Natural killer cell (primary cell): ENCODE results near the gene GFRA1. TPM values are rescaled to one million over a fixed set of nuclear protein-coding genes. Genes with fewer than 3 reads are reported as not detected.

ENCODE experiments used
- ATAC-seq, 3 donors: fragments of 150-1000 bp in 2 of 3; fragments of 200-7000 bp in 1 of 3; cut with Tn5 transposase; 1 replicate in 1 of 3; 2 replicates in 2 of 3; pipeline ENCODE4 v1.10.0; 2021; ENCODE audit warnings: mild to moderate bottlenecking in 2 of 3, moderate library complexity in 2 of 3
- DNase-seq, 2 donors: peaks; one replicate each; pipeline versions ENCODE4 v3.0.0 to v3.0.0-alpha.2; 2013 to 2021; ENCODE audit warnings: mixed read lengths in 1 of 2
- H3K27ac ChIP-seq: one replicate; pipeline ENCODE4 v1.5.1; 2013; ENCODE audit warnings: mild to moderate bottlenecking, low read length
- H3K27me3 ChIP-seq: one replicate; pipeline ENCODE4 v1.6.1; 2013; ENCODE audit warnings: low read length; ENCODE audit not compliant: control insufficient read depth, insufficient read depth
- H3K36me3 ChIP-seq: one replicate; pipeline ENCODE4 v1.6.1; 2013; ENCODE audit warnings: low read length; ENCODE audit not compliant: control insufficient read depth, insufficient read depth
- H3K4me1 ChIP-seq: one replicate; pipeline ENCODE4 v1.6.1; 2013; ENCODE audit warnings: low read length; ENCODE audit not compliant: control insufficient read depth, insufficient read depth
- H3K4me3 ChIP-seq: one replicate; pipeline ENCODE4 v1.5.1; 2013; ENCODE audit warnings: low read length
- H3K9me3 ChIP-seq: one replicate; pipeline ENCODE4 v1.6.1; 2013; ENCODE audit warnings: low read length; ENCODE audit not compliant: control insufficient read depth, insufficient read depth
- H3K27ac Mint-ChIP-seq, 2 donors: one replicate each; pipeline ENCODE4 v1.8.0; 2022; ENCODE audit warnings: mild to moderate bottlenecking in 2 of 2, mixed read lengths in 2 of 2, moderate library complexity in 1 of 2
- H3K27me3 Mint-ChIP-seq, 2 donors: one replicate each; pipeline ENCODE4 v1.8.0; 2022; ENCODE audit warnings: low read depth in 2 of 2, mixed read lengths in 2 of 2
- H3K36me3 Mint-ChIP-seq: one replicate; pipeline ENCODE4 v1.8.0; 2022; ENCODE audit warnings: mixed read lengths
- H3K4me1 Mint-ChIP-seq, 2 donors: one replicate each; pipeline ENCODE4 v1.8.0; 2022; ENCODE audit warnings: mixed read lengths in 2 of 2
- H3K4me3 Mint-ChIP-seq: one replicate; pipeline ENCODE4 v1.8.0; 2022; ENCODE audit warnings: mild to moderate bottlenecking, moderate library complexity, mixed read lengths
- H3K9me3 Mint-ChIP-seq, 2 donors: one replicate each; pipeline ENCODE4 v1.8.0; 2022; ENCODE audit warnings: mixed read lengths in 2 of 2
- CTCF ChIP-seq: fragments of 200-600 bp; IDR thresholded peaks from one replicate; pipeline ENCODE4 v1.8.0; 2022; ENCODE audit warnings: antibody characterized with exemption
- WGBS: methylation state at CpG from one replicate; pipeline ENCODE4 v1.1.7; 2013; ENCODE audit warnings: missing lambda C conversion rate; ENCODE audit not compliant: insufficient coverage; 5-methylcytosine and 5-hydroxymethylcytosine counted together
- intact Hi-C: fragments of 100-400 bp; cut with micrococcal nuclease; formaldehyde crosslinking; loops from one replicate; pipeline ENCODE4 v1.14.2; 2022
- total RNA-seq, 4 donors: library from RNA; stranded (reverse); fragments of 120-200 nt in 1 of 4; gene quantifications; one replicate each; pipeline versions ENCODE4 v1.2.3 to v1.2.4, GENCODE V29; 2013 to 2022

Gene GFRA1
- total RNA-seq, 3 donors from 2014 or later (not counting 1 experiment from before 2014, with no cell fraction given) = not detected

GRCh38 chr10:116093031-116093430 is 180.0 kb downstream of the GFRA1 start:
- H3K27me3 ChIP-seq = no peaks in the 10 kb centered on the region
- ATAC-seq (no peak), DNase-seq (no peak)
- intact Hi-C loops = no loop called here
- no peaks in the 10 kb centered on the region for H3K4me1 Mint-ChIP-seq
- no peak overlapping the region for H3K4me3 Mint-ChIP-seq
- no peaks in the 10 kb centered on the region for H3K9me3 ChIP-seq
- 91% methylated on average over 9 of the region's 9 CpGs for WGBS
- no peaks in the 10 kb centered on the region for H3K9me3 Mint-ChIP-seq
- H3K27ac ChIP-seq = no peak overlapping the region
- H3K36me3 Mint-ChIP-seq = no peaks in the 10 kb centered on the region
- H3K27ac Mint-ChIP-seq = no peak overlapping the region
- TF ChIP-seq CTCF = no peak
- H3K4me3 ChIP-seq = no peak overlapping the region
- no peaks in the 10 kb centered on the region for H3K4me1 ChIP-seq
- H3K27me3 Mint-ChIP-seq = no peaks in the 10 kb centered on the region
- no peaks in the 10 kb centered on the region for H3K36me3 ChIP-seq

GRCh38 chr10:116088985-116089384 is 184.0 kb downstream of the GFRA1 start:
- H3K4me3 ChIP-seq = no peak overlapping the region
- 89% methylated on average over 6 of the region's 6 CpGs for WGBS
- H3K9me3 Mint-ChIP-seq = peaks cover 0 to 2% of the 10 kb centered on the region in 2 donors
- no peak for TF ChIP-seq CTCF
- no peak for ATAC-seq
- H3K27me3 ChIP-seq = no peaks in the 10 kb centered on the region
- H3K4me3 Mint-ChIP-seq = no peak overlapping the region
- intact Hi-C loops = no loop called here
- H3K9me3 ChIP-seq = no peaks in the 10 kb centered on the region
- H3K36me3 Mint-ChIP-seq = no peaks in the 10 kb centered on the region
- no peak for DNase-seq
- H3K4me1 ChIP-seq = no peaks in the 10 kb centered on the region
- no peak overlapping the region for H3K27ac ChIP-seq
- H3K4me1 Mint-ChIP-seq = no peaks in the 10 kb centered on the region
- no peak overlapping the region for H3K27ac Mint-ChIP-seq
- no peaks in the 10 kb centered on the region for H3K36me3 ChIP-seq
- H3K27me3 Mint-ChIP-seq = no peaks in the 10 kb centered on the region

GRCh38 chr10:116085323-116085722 is 187.7 kb downstream of the GFRA1 start:
- H3K27me3 ChIP-seq = no peaks in the 10 kb centered on the region
- TF ChIP-seq CTCF = no peak
- no peaks in the 10 kb centered on the region for H3K4me1 ChIP-seq
- H3K4me3 ChIP-seq = no peak overlapping the region
- Mint-ChIP-seq H3K4me1 (no peaks in the 10 kb centered on the region), H3K27me3 (no peaks in the 10 kb centered on the region), H3K36me3 (no peaks in the 10 kb centered on the region), H3K4me3 (no peak overlapping the region), H3K9me3 (peaks cover 0 to 2% of the 10 kb centered on the region in 2 donors), H3K27ac (no peak overlapping the region)
- DNase-seq (no peak), ATAC-seq (no peak)
- 85% methylated on average over 3 of the region's 4 CpGs for WGBS
- H3K36me3 ChIP-seq = no peaks in the 10 kb centered on the region
- H3K27ac ChIP-seq = no peak overlapping the region
- no peaks in the 10 kb centered on the region for H3K9me3 ChIP-seq
- intact Hi-C loops = no loop called here

- no peak for TF ChIP-seq CTCF
- no peaks in the 10 kb centered on the region for H3K9me3 ChIP-seq
- no peaks in the 10 kb centered on the region for H3K4me1 ChIP-seq
- 27% methylated on average over 6 of the region's 6 CpGs for WGBS
- Mint-ChIP-seq H3K9me3 (peaks cover 0 to 2% of the 10 kb centered on the region in 2 donors), H3K4me1 (no peaks in the 10 kb centered on the region), H3K36me3 (no peaks in the 10 kb centered on the region), H3K27ac (no peak overlapping the region), H3K27me3 (no peaks in the 10 kb centered on the region), H3K4me3 (no peak overlapping the region)
- no peak overlapping the region for H3K27ac ChIP-seq
- ATAC-seq (no peak), DNase-seq (no peak)
- H3K36me3 ChIP-seq = no peaks in the 10 kb centered on the region
- intact Hi-C loops = no loop called here
- no peaks in the 10 kb centered on the region for H3K27me3 ChIP-seq
- no peak overlapping the region for H3K4me3 ChIP-seq
Measured at GRCh38 chr10:116084161-116084560, 188.8 kb downstream of the GFRA1 start.
